ENCODE results near the gene HOXB2. TPM values are rescaled to one million over a fixed set of nuclear protein-coding genes. Genes with fewer than 3 reads are reported as not detected.

Gene HOXB2
- total RNA-seq, 1 experiment from 2014 or later = not detected

GRCh38 chr17:48499735-48500434, 45.0 kb downstream of the HOXB2 start:
- Histone ChIP-seq H3K9ac (ENCODE audit: extremely low read depth, insufficient read length, low read length) (no peak overlapping the region), H2BK5ac (ENCODE audit: insufficient read length, low read length) (no peak overlapping the region), H4K20me1 (ENCODE audit: control insufficient read depth, insufficient read depth, insufficient read length) (no peaks in the 10 kb centered on the region), H4K5ac (ENCODE audit: insufficient read length, low read depth, low read length) (no peak overlapping the region), H3K4me1 (ENCODE audit: insufficient read depth, low read length) (no peaks in the 10 kb centered on the region), H2BK20ac (ENCODE audit: low read depth, low read length, poor library complexity, severe bottlenecking) (no peak overlapping the region), H3K27ac (ENCODE audit: insufficient read length, low read depth, low read length) (no peak overlapping the region), H3K4me2 (ENCODE audit: insufficient read depth, insufficient read length, low read length) (no peak overlapping the region), H2BK120ac (ENCODE audit: low read depth, low read length, poor library complexity, severe bottlenecking) (no peak overlapping the region), H3K27me3 (ENCODE audit: insufficient read depth, low read length) (peaks cover 3% of the 10 kb centered on the region; the same call in 1 of the 2 replicates), H2BK12ac (ENCODE audit: insufficient read length, low read depth, low read length) (no peak overlapping the region), H3K18ac (ENCODE audit: insufficient read length, low read depth, low read length) (no peak overlapping the region), H3K23ac (ENCODE audit: insufficient read length, low read depth, low read length) (no peak overlapping the region), H2AK5ac (ENCODE audit: insufficient read length, low read length) (no peak overlapping the region), H3K79me1 (ENCODE audit: insufficient read depth, low read depth, low read length, poor library complexity, severe bottlenecking) (no peaks in the 10 kb centered on the region), H3K9me3 (ENCODE audit: control insufficient read depth, low read depth, low read length) (no peaks in the 10 kb centered on the region), H3T11ph (ENCODE audit: low read length) (no peak overlapping the region), H3K56ac (ENCODE audit: insufficient read length, low read depth, low read length) (no peak overlapping the region), H3K14ac (ENCODE audit: insufficient read depth, low read length) (no peak overlapping the region), H2BK15ac (ENCODE audit: low read depth, low read length) (no peak overlapping the region), H3K4ac (ENCODE audit: low read depth, low read length) (no peak overlapping the region), H3K79me2 (ENCODE audit: insufficient read depth, low read length) (no peaks in the 10 kb centered on the region), H4K8ac (replicated peaks; ENCODE audit: insufficient read length, low read depth, low read length) (no peak overlapping the region), H2AFZ (ENCODE audit: low read length) (no peak overlapping the region), H4K91ac (ENCODE audit: insufficient read length, low read depth, low read length) (no peak overlapping the region), H3K23me2 (ENCODE audit: insufficient read length, low read depth, low read length, poor library complexity, severe bottlenecking) (no peaks in the 10 kb centered on the region)
- Mint-ChIP-seq H3K27ac (no peak overlapping the region), H3K9me3 (no peaks in the 10 kb centered on the region; a peak in 1 of 5 replicates), H3K36me3 (ENCODE audit: insufficient read depth in 1 of 3, low read depth in 3 of 3) (no peaks in the 10 kb centered on the region), H3K4me3 (no peak overlapping the region), H3K27me3 (ENCODE audit: low read depth) (peaks cover 97% of the 10 kb centered on the region), H3K4me1 (peaks cover 20 to 29% of the 10 kb centered on the region in 2 experiments)
- WGBS (ENCODE audit: extremely low coverage, insufficient read length, low lambda C conversion rate) = no CpG with 5 or more reads among the region's 5 CpGs
- no peak for TF ChIP-seq CTCF (conservative IDR thresholded peaks at IDR 0.05)
- no peak for DNase-seq
